Erythroblast (primary cell): ENCODE results near the gene SOCS2.

Source experiments
- GATA1 ChIP-seq: IDR thresholded peaks from 2 replicates; pipeline ENCODE4 v1.6.1; 2011; ENCODE audit warnings: low read depth, mild to moderate bottlenecking, control low read depth, low read length, moderate library complexity
- POLR2A ChIP-seq: IDR thresholded peaks from 2 replicates; pipeline ENCODE4 v1.6.1; 2011; ENCODE audit warnings: mild to moderate bottlenecking, low read length

DNA sequence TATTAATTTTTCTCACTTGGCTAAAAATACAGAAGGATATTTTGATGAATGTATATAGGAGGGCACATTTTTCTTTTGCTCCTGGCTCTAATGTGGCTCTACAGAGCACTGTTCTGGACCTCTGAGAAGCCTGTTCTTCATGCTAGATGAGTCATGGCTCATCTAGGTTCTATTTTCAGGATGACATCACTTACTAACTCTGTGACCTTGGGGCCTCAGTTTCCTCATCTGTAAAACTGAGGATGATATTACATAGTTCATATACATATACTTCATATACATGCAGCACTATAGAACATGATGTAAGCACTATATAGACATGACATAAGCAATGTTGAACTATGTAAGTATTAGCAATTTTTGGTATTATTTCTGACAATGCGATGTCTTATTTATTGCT is 35.8 kb downstream of the SOCS2 start:
- TF ChIP-seq POLR2A (no peak), GATA1 (no peak)
